ENCODE results near the gene VPS37C.
A peak's percentile ranks its signal among the peaks of the same experiment; 100 is the strongest.

VPS37C gene

DNA sequence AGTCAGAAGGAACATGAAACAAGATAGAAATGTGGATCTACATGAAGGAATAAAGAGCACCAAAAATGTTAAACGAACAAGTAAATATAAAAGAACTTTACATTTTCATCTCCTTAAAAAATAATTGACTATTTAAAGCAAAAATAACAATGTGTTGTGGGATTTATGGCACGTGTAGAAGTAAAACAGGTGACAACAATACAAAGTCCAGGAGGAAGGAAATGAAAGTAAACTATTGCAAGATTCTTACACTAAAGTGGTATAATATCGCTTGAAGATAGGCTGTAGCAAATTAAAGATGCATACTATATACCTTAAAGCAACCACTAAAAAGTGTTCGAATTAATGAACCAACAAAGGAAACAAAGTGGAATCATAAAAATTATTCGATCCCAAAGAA is 5.5 kb downstream of the VPS37C start:
- no peak for TF ChIP-seq CTCF (IDR thresholded peaks at IDR 0.05; ENCODE audit: low read depth, low read length)

DNA sequence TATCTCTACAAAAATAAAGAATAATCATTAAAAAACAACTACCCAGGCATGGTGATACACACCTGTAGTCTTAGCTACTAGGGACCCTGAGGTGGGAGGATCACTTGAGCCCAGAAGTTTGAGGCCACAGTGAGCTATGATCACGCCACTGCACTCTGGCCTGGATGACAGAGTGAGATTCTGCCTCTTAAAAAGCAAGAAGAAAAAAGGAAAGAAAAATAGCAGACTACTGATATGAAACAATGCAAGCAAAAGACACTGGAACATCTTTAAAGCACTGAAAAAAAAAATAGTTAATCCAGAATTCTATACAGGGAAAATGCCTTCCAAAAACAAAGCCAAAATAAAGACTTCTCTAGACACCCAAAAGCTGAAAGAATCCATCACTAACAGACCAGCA is 5.9 kb downstream of the VPS37C start:
- no peak overlapping the region for H3K4me3 ChIP-seq (ENCODE audit: low read depth, low read length)
- TF ChIP-seq CTCF (IDR thresholded peaks at IDR 0.05; ENCODE audit: low read depth, low read length): no peak

More for the DNA sequence above, 5.5 kb downstream of the VPS37C start:
- no peak overlapping the region for H3K4me3 ChIP-seq (ENCODE audit: low read depth, low read length)

- no peak overlapping the region for H3K4me3 ChIP-seq (ENCODE audit: low read depth, low read length)
- TF ChIP-seq CTCF (IDR thresholded peaks at IDR 0.05; ENCODE audit: low read depth, low read length): no peak
Measured at GRCh38 chr11:61154528-61154927, 6.7 kb downstream of the VPS37C start.

DNA sequence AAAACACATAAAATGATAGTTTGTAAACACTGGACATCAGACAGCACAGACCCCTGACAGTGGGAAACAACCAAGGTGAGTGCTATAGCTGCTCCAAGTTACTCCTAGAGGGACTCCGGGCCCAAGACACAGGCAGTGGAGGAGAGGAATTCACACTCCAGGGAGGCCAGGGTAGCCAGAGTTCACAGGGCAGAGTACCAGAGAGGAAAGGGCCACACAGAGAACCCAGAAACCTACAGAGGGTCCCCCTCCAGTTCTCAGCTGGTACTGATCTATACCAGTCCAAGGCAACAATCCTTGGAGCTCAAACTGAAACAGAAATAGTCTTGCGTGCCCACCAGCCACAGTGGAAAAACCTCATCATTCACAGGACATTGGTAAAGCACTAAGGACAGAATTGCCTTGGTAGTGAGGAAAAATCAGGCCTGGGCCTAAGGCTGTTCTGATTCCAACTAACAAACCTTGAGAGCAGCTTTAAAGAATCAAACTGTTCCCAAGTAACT is 7.6 kb downstream of the VPS37C start:
- peak overlapping the region; percentile 18 for H3K4me3 ChIP-seq (ENCODE audit: low read depth, low read length)
- no peak for TF ChIP-seq CTCF (IDR thresholded peaks at IDR 0.05; ENCODE audit: low read depth, low read length)

DNA sequence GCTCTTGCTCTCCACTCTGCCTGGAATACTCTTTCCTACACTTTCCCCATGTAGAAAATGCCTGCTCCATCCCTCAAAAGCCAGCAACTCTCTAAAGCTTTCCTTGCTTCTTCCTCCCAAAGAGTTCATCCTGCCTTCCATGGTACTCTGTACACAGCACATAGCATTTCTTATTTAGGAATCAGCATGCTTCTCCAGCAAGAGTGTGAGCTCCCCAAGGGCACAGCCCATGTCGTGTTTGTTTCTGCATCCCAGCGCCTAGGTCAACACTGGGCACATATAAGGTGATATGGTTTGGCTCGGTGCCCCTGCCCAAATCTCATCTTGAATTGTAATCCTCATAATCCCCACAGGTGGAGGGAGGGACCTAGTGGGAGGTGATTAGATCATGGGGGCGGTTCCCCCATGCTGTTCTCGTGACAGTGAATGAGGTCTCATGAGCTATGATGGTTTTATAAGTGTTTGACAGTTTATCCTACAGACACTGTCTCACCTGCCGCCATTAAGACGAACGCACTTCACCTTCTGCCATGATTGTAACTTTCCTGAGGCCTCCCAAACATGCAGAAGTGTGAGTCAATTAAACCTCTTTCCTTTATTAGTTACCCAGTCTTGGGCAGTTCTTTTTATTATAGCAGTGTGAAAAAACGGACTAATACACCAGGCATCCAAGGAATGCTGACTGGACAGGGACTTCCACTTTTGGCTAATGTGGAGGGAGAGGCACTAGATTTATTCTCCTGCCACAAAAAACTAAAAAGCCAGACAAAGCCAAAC is 8.2 kb downstream of the VPS37C start:
- no peak for TF ChIP-seq CTCF (IDR thresholded peaks at IDR 0.05; ENCODE audit: low read depth, low read length)
- H3K4me3 ChIP-seq (ENCODE audit: low read depth, low read length): no peak overlapping the region; the same call in 1 of the 2 replicates

DNA sequence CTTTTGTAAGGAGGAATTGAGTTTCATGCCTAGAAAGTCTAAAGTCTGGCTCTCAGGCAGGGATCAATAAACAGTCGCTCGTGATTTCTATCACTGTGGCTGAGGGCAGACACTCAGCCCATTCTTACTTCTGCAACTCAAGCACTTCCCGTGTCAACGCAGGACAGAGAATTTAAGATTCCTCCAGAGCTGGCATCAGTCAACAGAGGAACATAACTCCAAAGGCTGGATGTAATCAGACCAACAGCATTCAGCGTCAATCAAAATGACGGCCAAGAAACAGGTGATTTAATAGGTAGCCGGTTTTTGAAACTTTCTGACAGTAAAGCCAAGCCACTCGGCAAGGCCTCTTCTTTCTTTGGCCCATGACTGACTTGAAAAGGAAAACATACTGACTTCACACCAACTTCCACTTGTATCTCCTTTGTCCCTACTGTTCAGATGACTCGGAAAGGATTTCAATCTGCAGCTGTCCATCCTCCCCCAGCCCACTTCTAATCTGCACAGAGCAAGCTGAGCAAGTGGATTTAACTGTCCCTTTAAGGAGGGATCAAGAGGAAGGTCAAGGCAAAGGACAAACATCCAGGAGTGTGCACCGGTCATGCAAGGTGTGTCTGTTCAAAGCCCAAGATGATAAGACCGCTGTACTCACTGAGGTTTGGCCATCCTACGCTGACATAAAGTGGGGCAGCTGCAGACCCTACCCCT is 9.5 kb downstream of the VPS37C start:
- TF ChIP-seq CTCF (IDR thresholded peaks at IDR 0.05; ENCODE audit: low read depth, low read length): no peak
- H3K4me3 ChIP-seq (ENCODE audit: low read depth, low read length): no peak overlapping the region

Measured in WI38 (cell line).